Left lung (tissue), 10 donors: ENCODE measurements around the gene RASAL2. TPM values are rescaled to one million over a fixed set of nuclear protein-coding genes. Genes with fewer than 3 reads are reported as not detected.

Experiments used
- ATAC-seq: fragments of 200-7000 bp; cut with Tn5 transposase; one replicate; pipeline ENCODE4 v1.9.1; 2020; ENCODE audit warnings: moderate library complexity
- DNase-seq, 4 donors: peaks; one replicate each; pipeline ENCODE4 v3.0.0-alpha.2; 2013 to 2020
- H3K27ac ChIP-seq, 2 donors: fragments of 200-600 bp; sonication (generic) in 1 of 2; one replicate each; pipeline versions ENCODE4 v1.5.0 to v1.8.0; 2020 to 2021
- H3K27me3 ChIP-seq, 2 donors: fragments of 200-600 bp; sonication (generic) in 1 of 2; one replicate each; pipeline versions ENCODE4 v1.5.0 to v1.8.0; 2020 to 2021
- H3K36me3 ChIP-seq, 2 donors: fragments of 200-600 bp; sonication (generic) in 1 of 2; one replicate each; pipeline versions ENCODE4 v1.5.0 to v1.8.0; 2020 to 2021
- H3K4me1 ChIP-seq, 2 donors: fragments of 200-600 bp; one replicate each; pipeline ENCODE4 v1.8.0; 2021
- H3K4me3 ChIP-seq, 2 donors: fragments of 200-600 bp; sonication (generic) in 1 of 2; one replicate each; pipeline versions ENCODE4 v1.5.0 to v1.8.0; 2020 to 2021; ENCODE audit warnings: mild to moderate bottlenecking in 1 of 2
- H3K9me3 ChIP-seq, 2 donors: fragments of 200-600 bp; sonication (generic) in 1 of 2; one replicate each; pipeline versions ENCODE4 v1.5.0 to v1.8.0; 2020 to 2021
- CTCF ChIP-seq, 2 donors: fragments of 200-600 bp; sonication (generic) in 1 of 2; IDR thresholded peaks; one replicate each; pipeline versions ENCODE4 v1.5.0 to v1.8.0; 2021; ENCODE audit warnings: antibody characterized with exemption in 2 of 2
- intact Hi-C, 2 donors: fragments of 100-400 bp; cut with DNase I; formaldehyde crosslinking; loops; one replicate each; pipeline versions ENCODE4 v1.11.2 to v1.14.2; 2022
- polyA plus RNA-seq, 6 donors: library from polyadenylated mRNA; unstranded; fragments of 120-200 nt; gene quantifications; one replicate each; pipeline ENCODE4 v1.2.1, GENCODE V29; 2013; ENCODE audit not compliant: insufficient read length in 6 of 6
- total RNA-seq, 2 donors: library from RNA; stranded (reverse); fragmentation: NEBNext Ultra II Directional; extraction: Animal tissue kit (Norgen Biotek cat#: 25700); gene quantifications; one replicate each; pipeline ENCODE4 v1.2.1, GENCODE V29; 2021
- donor health status: DM: no; HTN: yes; CAD: no.
- donor health status: DM: no; HTN: no; CAD: no.

The RASAL2 gene
- total and polyA plus RNA-seq, 8 donors, result 26.4 to 35.6 (median 29.5) TPM

- H3K9me3 ChIP-seq, result peaks cover 0 to 2% of the 10 kb centered on the region in 2 donors
- H3K4me1 ChIP-seq, result peaks cover 0 to 13% of the 10 kb centered on the region in 2 donors
- DNase-seq, result no peak
- H3K36me3 ChIP-seq, result no peaks in the 10 kb centered on the region
- ATAC-seq, result no peak
- TF ChIP-seq CTCF (IDR thresholded peaks at IDR 0.05), result no peak
- H3K27ac ChIP-seq, result no peak overlapping the region
- H3K4me3 ChIP-seq, result no peak overlapping the region
- H3K27me3 ChIP-seq, result no peaks in the 10 kb centered on the region
- intact Hi-C loops, result no loop called here
Observed at GRCh38 chr1:178048883-178049282, 45.0 kb upstream of the RASAL2 start.

GRCh38 chr1:178050084-178050483 is 43.8 kb upstream of the RASAL2 start:
- intact Hi-C loops, result no loop called here
- Histone ChIP-seq H3K36me3 (no peaks in the 10 kb centered on the region), H3K4me1 (peaks cover 3 to 14% of the 10 kb centered on the region in 2 donors), H3K9me3 (no peaks in the 10 kb centered on the region), H3K4me3 (no peak overlapping the region), H3K27me3 (no peaks in the 10 kb centered on the region), H3K27ac (no peak overlapping the region)
- ATAC-seq (no peak), DNase-seq (no peak)
- TF ChIP-seq CTCF (IDR thresholded peaks at IDR 0.05), result no peak

- Histone ChIP-seq H3K27me3 (no peaks in the 10 kb centered on the region), H3K4me3 (no peak overlapping the region), H3K36me3 (no peaks in the 10 kb centered on the region), H3K27ac (peak overlapping the region in 1 of 2 donors; percentile 0), H3K4me1 (peaks cover 9 to 24% of the 10 kb centered on the region in 2 donors), H3K9me3 (no peaks in the 10 kb centered on the region)
- intact Hi-C loops, result no loop called here
- DNase-seq (no peak), ATAC-seq (no peak)
- TF ChIP-seq CTCF (IDR thresholded peaks at IDR 0.05), result no peak
Observed at GRCh38 chr1:178051071-178051470, 42.8 kb upstream of the RASAL2 start.

GRCh38 chr1:178052650-178053461 is 41.0 kb upstream of the RASAL2 start:
- ATAC-seq (no peak), DNase-seq (peak in 2 of 4 donors; percentile 56 to 67)
- H3K4me3 ChIP-seq, result no peak overlapping the region
- intact Hi-C loops, result no loop called here
- H3K27me3 ChIP-seq, result no peaks in the 10 kb centered on the region
- H3K36me3 ChIP-seq, result no peaks in the 10 kb centered on the region
- H3K27ac ChIP-seq, result peak overlapping the region; percentile 42 to 66
- no peak for TF ChIP-seq CTCF (IDR thresholded peaks at IDR 0.05)
- H3K9me3 ChIP-seq, result no peaks in the 10 kb centered on the region
- peaks cover 10 to 42% of the 10 kb centered on the region in 2 donors for H3K4me1 ChIP-seq

- ATAC-seq (peak; percentile 84), DNase-seq (peak in 2 of 4 donors; percentile 56 to 72)
- no peaks in the 10 kb centered on the region for H3K36me3 ChIP-seq
- no peak overlapping the region for H3K4me3 ChIP-seq
- TF ChIP-seq CTCF (IDR thresholded peaks at IDR 0.05), result peak; percentile 20 to 32
- H3K27ac ChIP-seq, result peak overlapping the region in 1 of 2 donors; percentile 64
- intact Hi-C loops, result no loop called here
- peaks cover 14 to 48% of the 10 kb centered on the region in 2 donors for H3K4me1 ChIP-seq
- H3K27me3 ChIP-seq, result no peaks in the 10 kb centered on the region
- no peaks in the 10 kb centered on the region for H3K9me3 ChIP-seq
Observed at GRCh38 chr1:178055093-178055492, 38.8 kb upstream of the RASAL2 start.
